HepG2 (cell line): Measurements from ENCODE around the gene NELL2. TPM values are rescaled to one million over a fixed set of nuclear protein-coding genes. Genes with fewer than 3 reads are reported as not detected.

Experiments used
- ATAC-seq: fragments of 200-7000 bp; cut with Tn5 transposase; 3 replicates; pipeline ENCODE4 v1.9.1; 2020; ENCODE audit warnings: mild to moderate bottlenecking, moderate library complexity
- BruUV-seq: library from RNA; stranded (reverse); fragments of 400-500 nt; replicated peaks from 2 replicates; lab custom pipeline; 2021; lab: Mats Ljungman, UMichigan
- CTCF ChIA-PET: fragments of 300-600 bp; formaldehyde crosslinking; extraction: SDS; loops from one replicate; lab custom pipeline; 2021; ENCODE audit warnings: low total read pairs, inconsistent platforms, low intra/inter-chr PET ratio; lab: Yijun Ruan, JAX
- POLR2A ChIA-PET: fragments of 350-600 bp; sonication (Branson Sonifier 250); formaldehyde crosslinking; loops from one replicate; lab custom pipeline; 2020; ENCODE audit warnings: antibody characterized with exemption, inconsistent platforms; lab: Yijun Ruan, JAX
- DNase-seq: peaks from one replicate; pipeline ENCODE4 v3.0.0-alpha.2; 2015; ENCODE audit warnings: low spot score
- FAIRE-seq: peaks from 3 replicates; lab custom pipeline; 2011; peaks lifted over from hg19 to GRCh38; lab: Jason Lieb, UNC
- H2AFZ ChIP-seq: one replicate; pipeline ENCODE4 v1.6.1; 2011; ENCODE audit warnings: low read length, inconsistent platforms
- H3K27ac ChIP-seq: fragments of 300-600 bp; 3 replicates; pipeline ENCODE4 v1.8.0; 2011; ENCODE audit warnings: mixed run types, mild to moderate bottlenecking, mixed read lengths, low read length, inconsistent platforms; ENCODE audit not compliant: insufficient read depth; ENCODE audit errors: extremely low read length
- H3K27me3 ChIP-seq, 2 experiments: fragments of 200-600 bp in 1 of 2; 2 replicates in 1 of 2; 3 replicates in 1 of 2; pipeline versions ENCODE4 v1.6.0 to v1.8.0; 2011; ENCODE audit warnings: low read length in 2 of 2, mild to moderate bottlenecking in 2 of 2, moderate library complexity in 2 of 2, inconsistent platforms in 1 of 2; ENCODE audit not compliant: insufficient read depth in 2 of 2, control insufficient read depth in 1 of 2
- H3K36me3 ChIP-seq, 2 experiments: fragments of 200-600 bp in 1 of 2; replicated peaks in 1 of 2; 2 replicates in 1 of 2; 3 replicates in 1 of 2; pipeline versions ENCODE4 v1.5.1 to v1.8.0; 2011; ENCODE audit warnings: low read length in 2 of 2, inconsistent platforms in 1 of 2; ENCODE audit not compliant: insufficient read depth in 2 of 2, control insufficient read depth in 1 of 2
- H3K4me1 ChIP-seq: 2 replicates; pipeline ENCODE4 v1.5.1; 2012; ENCODE audit warnings: low read length, inconsistent platforms; ENCODE audit not compliant: insufficient read depth
- H3K4me2 ChIP-seq: 2 replicates; pipeline ENCODE4 v1.6.0; 2011; ENCODE audit warnings: low read depth, low read length, inconsistent platforms
- H3K4me3 ChIP-seq, 3 experiments: fragments of 200-600 bp in 1 of 3; sonication (generic), shearing (Covaris generic) in 1 of 3; replicated peaks in 1 of 3; 2 replicates each; pipeline ENCODE4 v1.5.1; 2011 to 2016; ENCODE audit warnings: low read length in 3 of 3, inconsistent platforms in 2 of 3, low read depth in 2 of 3, mild to moderate bottlenecking in 2 of 3, control low read depth in 1 of 3, mixed read lengths in 1 of 3; ENCODE audit not compliant: insufficient read depth in 1 of 3
- H3K79me2 ChIP-seq: one replicate; pipeline ENCODE4 v1.6.1; 2011; ENCODE audit warnings: low read length, inconsistent platforms; ENCODE audit not compliant: insufficient read depth
- H3K9ac ChIP-seq: 2 replicates; pipeline ENCODE4 v1.6.0; 2011; ENCODE audit warnings: mild to moderate bottlenecking, low read depth, low read length, inconsistent platforms; ENCODE audit not compliant: insufficient read depth
- H3K9me3 ChIP-seq: 2 replicates; pipeline ENCODE4 v1.5.1; 2012; ENCODE audit warnings: mild to moderate bottlenecking, low read length
- H4K20me1 ChIP-seq: 2 replicates; pipeline ENCODE4 v1.6.0; 2011; ENCODE audit warnings: inconsistent platforms, mild to moderate bottlenecking, low read length, moderate library complexity; ENCODE audit not compliant: insufficient read depth
- GMEB1 ChIP-seq: sonication (generic); formaldehyde crosslinking; IDR thresholded peaks from 2 replicates; pipeline ENCODE4 v1.5.1; 2020; ENCODE audit warnings: missing genetic modification reagents, mild to moderate bottlenecking, borderline replicate concordance
- HINFP ChIP-seq: sonication (generic); formaldehyde crosslinking; IDR thresholded peaks from 2 replicates; pipeline ENCODE4 v1.4.0; 2020; ENCODE audit warnings: low read depth, mild to moderate bottlenecking, missing genetic modification reagents
- SKIL ChIP-seq: sonication (generic); formaldehyde crosslinking; IDR thresholded peaks from 2 replicates; pipeline ENCODE4 v1.8.0; 2022; ENCODE audit warnings: missing genetic modification reagents, mild to moderate bottlenecking, moderate library complexity, borderline replicate concordance
- STAT6 ChIP-seq: sonication (generic); formaldehyde crosslinking; IDR thresholded peaks from 2 replicates; pipeline ENCODE4 v1.4.0; 2020; ENCODE audit warnings: missing genetic modification reagents, mild to moderate bottlenecking, borderline replicate concordance
- TEF ChIP-seq: sonication (generic); formaldehyde crosslinking; IDR thresholded peaks from 2 replicates; pipeline ENCODE4 v1.5.0; 2020; ENCODE audit warnings: missing genetic modification reagents
- ZEB1 ChIP-seq: IDR thresholded peaks from 2 replicates; pipeline ENCODE4 v1.6.1; 2012; ENCODE audit warnings: mild to moderate bottlenecking, low read depth, inconsistent platforms; ENCODE audit not compliant: insufficient replicate concordance
- ZNF333 ChIP-seq: sonication (generic); formaldehyde crosslinking; IDR thresholded peaks from 2 replicates; pipeline ENCODE4 v1.4.0; 2020; ENCODE audit warnings: mild to moderate bottlenecking, missing genetic modification reagents, borderline replicate concordance
- ZNF674 ChIP-seq: sonication (generic); formaldehyde crosslinking; IDR thresholded peaks from 2 replicates; pipeline ENCODE4 v1.5.0; 2020; ENCODE audit warnings: low read depth, mild to moderate bottlenecking, missing genetic modification reagents
- ZNF841 ChIP-seq: sonication (generic); formaldehyde crosslinking; IDR thresholded peaks from 2 replicates; pipeline ENCODE4 v1.8.1; 2023; ENCODE audit warnings: missing genetic modification reagents, borderline replicate concordance
- ZSCAN20 ChIP-seq: sonication (generic); formaldehyde crosslinking; IDR thresholded peaks from 2 replicates; pipeline ENCODE4 v1.4.0; 2020; ENCODE audit warnings: missing genetic modification reagents, mild to moderate bottlenecking, borderline replicate concordance
- WGBS: methylation state at CpG from one replicate; pipeline ENCODE4 v1.1.6; 2017; ENCODE audit warnings: low lambda C conversion rate; 5-methylcytosine and 5-hydroxymethylcytosine counted together
- in situ Hi-C: cut with HindIII; loops from 2 replicates; pipeline ENCODE4 v1.10.0; 2017; ENCODE audit warnings: low pct_unique_long_range_greater_than_20kb; ENCODE audit not compliant: extremely low pct_ligation_motif_present
- intact Hi-C: fragments of 100-400 bp; cut with micrococcal nuclease; formaldehyde crosslinking; loops from one replicate; pipeline ENCODE4 v1.10.0; 2022; ENCODE audit not compliant: unreplicated experiment
- polyA plus RNA-seq, 8 experiments: library from polyadenylated mRNA; depleted of rRNA in 3 of 8; stranded (reverse) in 7 of 8; unstranded in 1 of 8; fragments of >200 nt; fragmentation: Illumina TruSeq in 4 of 8; extraction: Trizol in 4 of 8; gene quantifications; 2 replicates each; pipeline versions ENCODE4 v1.2.1 to v1.2.3, GENCODE V29; 2011 to 2016; ENCODE audit warnings: low read depth in 4 of 8, missing spikeins in 1 of 8, mixed read lengths in 1 of 8; ENCODE audit not compliant: insufficient read depth in 1 of 8
- total RNA-seq, 5 experiments: library from RNA; depleted of rRNA; stranded (reverse); fragments of >200 nt; fragmentation: Illumina TruSeq; extraction: Trizol; gene quantifications; 2 replicates each; pipeline ENCODE4 v1.2.3, GENCODE V29; 2016; ENCODE audit warnings: low read depth in 1 of 5

NELL2 gene
- total and polyA plus RNA-seq, 2 of the 13 experiments (the other 11 are each of a cell fraction or from before 2014, with no cell fraction given) = 0.11 TPM; not detected in 1

- no peak overlapping the region for H3K4me3 ChIP-seq
- TF ChIP-seq SKIL (CRISPR knock-in tag) (no peak), ZEB1 (no peak), HINFP (CRISPR knock-in tag) (no peak), TEF (CRISPR knock-in tag) (no peak), ZSCAN20 (no peak), ZNF841 (CRISPR knock-in tag) (no peak), ZNF674 (CRISPR knock-in tag) (no peak), GMEB1 (no peak), ZNF333 (CRISPR knock-in tag) (no peak), STAT6 (CRISPR knock-in tag) (no peak)
Measured at GRCh38 chr12:44750468-44750867, 125.6 kb downstream of the NELL2 start.

More at GRCh38 chr12:44750468-44750867, 125.6 kb downstream of the NELL2 start:
- CTCF ChIA-PET = no interaction called here
- H3K27ac ChIP-seq = no peak overlapping the region
- POLR2A ChIA-PET = no interaction called here
- no peaks in the 10 kb centered on the region for H3K9me3 ChIP-seq
- H3K27me3 ChIP-seq = no peaks in the 10 kb centered on the region
- no peak overlapping the region for H3K9ac ChIP-seq
- no TSS peak for BruUV-seq
- in situ Hi-C loops = no loop called here
- ATAC-seq (no peak), DNase-seq (no peak), FAIRE-seq (no peak)
- H4K20me1 ChIP-seq = no peaks in the 10 kb centered on the region
- H3K36me3 ChIP-seq = no peaks in the 10 kb centered on the region
- intact Hi-C loops = no loop called here
- under 1% methylated on average over 3 of the region's 3 CpGs for WGBS
- H2AFZ ChIP-seq = no peak overlapping the region
- no peak overlapping the region for H3K4me2 ChIP-seq
- H3K4me1 ChIP-seq = no peaks in the 10 kb centered on the region
- H3K79me2 ChIP-seq = no peaks in the 10 kb centered on the region
